ENCODE data around the gene COPE. TPM values are rescaled to one million over a fixed set of nuclear protein-coding genes. Genes with fewer than 3 reads are reported as not detected.

The COPE gene
- total RNA-seq, 4 donors from 2014 or later: 169 to 229 (median 203) TPM

GRCh38 chr19:18908917-18909619 is 10.1 kb downstream of the COPE start:
- no peaks in the 10 kb centered on the region for H3K4me1 ChIP-seq
- no peak overlapping the region for H3K27ac ChIP-seq
- H3K27me3 ChIP-seq: no peaks in the 10 kb centered on the region
- intact Hi-C loops (cut with DNase I; ENCODE audit: low total_unique reads): no loop called here
- peaks cover 0 to 41% of the 10 kb centered on the region in 2 donors for H3K36me3 ChIP-seq
- no peaks in the 10 kb centered on the region for H3K9me3 ChIP-seq
- no peak overlapping the region for H3K4me3 ChIP-seq
- DNase-seq (no peak), ATAC-seq (no peak)
- no peak for TF ChIP-seq POLR2A (IDR thresholded peaks at IDR 0.05)
- no peak for TF ChIP-seq CTCF (IDR thresholded peaks at IDR 0.05 in 4 of 5, conservative IDR thresholded peaks at IDR 0.05 in 1 of 5)
- in situ Hi-C loops (cut with MboI; ENCODE audit: low sequenced_read_pairs in 4 of 4): no loop called here

- no peak overlapping the region for H3K4me3 ChIP-seq
- intact Hi-C loops (cut with DNase I; ENCODE audit: low total_unique reads): no loop called here
- H3K9me3 ChIP-seq: no peaks in the 10 kb centered on the region
- no peak for ATAC-seq
- in situ Hi-C loops (cut with MboI; ENCODE audit: low sequenced_read_pairs in 4 of 4): no loop called here
- peaks cover 0 to 31% of the 10 kb centered on the region in 2 donors for H3K36me3 ChIP-seq
- TF ChIP-seq POLR2A (IDR thresholded peaks at IDR 0.05): no peak
- no peak for TF ChIP-seq CTCF (IDR thresholded peaks at IDR 0.05 in 4 of 5, conservative IDR thresholded peaks at IDR 0.05 in 1 of 5)
- H3K27ac ChIP-seq: no peak overlapping the region
- H3K27me3 ChIP-seq: no peaks in the 10 kb centered on the region
- no peaks in the 10 kb centered on the region for H3K4me1 ChIP-seq
- no peak for DNase-seq
These were observed 12.3 kb downstream of the COPE start for GRCh38 chr19:18906605-18907519.

- H3K9me3 ChIP-seq: no peaks in the 10 kb centered on the region
- no peak overlapping the region for H3K4me3 ChIP-seq
- no peak for DNase-seq
- ATAC-seq: no peak
- in situ Hi-C loops (cut with MboI; ENCODE audit: low sequenced_read_pairs in 4 of 4): no loop called here
- no peak overlapping the region for H3K27ac ChIP-seq
- no peak for TF ChIP-seq POLR2A (IDR thresholded peaks at IDR 0.05)
- TF ChIP-seq CTCF (IDR thresholded peaks at IDR 0.05 in 4 of 5, conservative IDR thresholded peaks at IDR 0.05 in 1 of 5): no peak
- intact Hi-C loops (cut with DNase I; ENCODE audit: low total_unique reads): no loop called here
- no peaks in the 10 kb centered on the region for H3K4me1 ChIP-seq
- H3K36me3 ChIP-seq: peaks cover 0 to 29% of the 10 kb centered on the region in 2 donors
- H3K27me3 ChIP-seq: no peaks in the 10 kb centered on the region
These were observed 13.5 kb downstream of the COPE start for GRCh38 chr19:18905513-18906236.

DNA sequence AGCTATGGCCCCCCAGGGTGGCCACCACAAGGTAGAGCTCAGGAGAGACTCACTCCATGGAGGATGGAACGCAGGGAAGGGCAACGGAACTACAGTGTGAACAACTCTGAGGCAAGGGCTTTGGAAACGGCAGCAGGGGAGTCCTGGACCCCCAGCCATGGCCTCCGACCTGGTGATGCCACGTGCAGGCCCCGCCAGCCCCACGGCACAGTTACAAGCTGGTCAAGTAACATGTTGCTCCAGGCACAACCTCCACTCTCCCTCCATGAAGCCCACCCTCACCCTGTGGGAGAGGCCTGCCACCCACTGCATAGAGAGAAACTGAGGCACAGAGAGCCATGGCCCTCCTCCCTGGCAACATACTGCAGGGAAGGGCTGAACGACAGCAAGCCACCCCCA is 14.1 kb downstream of the COPE start:
- no peaks in the 10 kb centered on the region for H3K27me3 ChIP-seq
- no peak for TF ChIP-seq CTCF (IDR thresholded peaks at IDR 0.05 in 4 of 5, conservative IDR thresholded peaks at IDR 0.05 in 1 of 5)
- TF ChIP-seq POLR2A (IDR thresholded peaks at IDR 0.05): no peak
- DNase-seq (no peak), ATAC-seq (no peak)
- in situ Hi-C loops (cut with MboI; ENCODE audit: low sequenced_read_pairs in 4 of 4): no loop called here
- H3K4me3 ChIP-seq: no peak overlapping the region
- peaks cover 0 to 31% of the 10 kb centered on the region in 2 donors for H3K36me3 ChIP-seq
- H3K4me1 ChIP-seq: no peaks in the 10 kb centered on the region
- intact Hi-C loops (cut with DNase I; ENCODE audit: low total_unique reads): no loop called here
- H3K9me3 ChIP-seq: no peaks in the 10 kb centered on the region
- no peak overlapping the region for H3K27ac ChIP-seq

Data from gastrocnemius medialis (tissue), 4 donors.